IMR-90 (cell line): ENCODE results near the gene COL9A3. TPM values are rescaled to one million over a fixed set of nuclear protein-coding genes. Genes with fewer than 3 reads are reported as not detected.

Experiments
- ATAC-seq: fragments of 200-7000 bp; cut with Tn5 transposase; 2 replicates; pipeline ENCODE4 v1.9.1; 2020; ENCODE audit warnings: low read depth, mild to moderate bottlenecking, moderate library complexity
- BruUV-seq: library from RNA; stranded (reverse); fragments of 400-500 nt; replicated peaks from 2 replicates; lab custom pipeline; 2021; lab: Mats Ljungman, UMichigan
- CTCF ChIA-PET: fragments of 300-600 bp; formaldehyde crosslinking; extraction: SDS; loops from one replicate; lab custom pipeline; 2021; ENCODE audit warnings: antibody characterized with exemption; lab: Yijun Ruan, JAX
- POLR2A ChIA-PET: fragments of 300-600 bp; sonication (Branson Sonifier 250); formaldehyde crosslinking; loops from one replicate; lab custom pipeline; 2022; ENCODE audit warnings: antibody characterized with exemption; ENCODE audit not compliant: unreplicated experiment; lab: Charles Lee
- DNase-seq: peaks from one replicate; pipeline ENCODE4 v3.0.0; 2013
- H2AFZ ChIP-seq: replicated peaks from 2 replicates; pipeline ENCODE3; 2013; ENCODE audit warnings: low read length, mild to moderate bottlenecking; ENCODE audit not compliant: poor library complexity
- H2AK5ac ChIP-seq: 2 replicates; pipeline ENCODE4 v1.6.1; 2013; ENCODE audit warnings: low read depth, low read length, inconsistent platforms
- H2AK9ac ChIP-seq: replicated peaks from 2 replicates; pipeline ENCODE3; 2013; ENCODE audit warnings: mild to moderate bottlenecking, low read depth, low read length, moderate library complexity; ENCODE audit not compliant: poor library complexity
- H2BK120ac ChIP-seq: 2 replicates; pipeline ENCODE4 v1.6.1; 2013; ENCODE audit warnings: low read depth, low read length, inconsistent platforms
- H2BK15ac ChIP-seq: 3 replicates; pipeline ENCODE4 v1.6.1; 2013; ENCODE audit warnings: low read depth, low read length, inconsistent platforms
- H2BK20ac ChIP-seq: 2 replicates; pipeline ENCODE4 v1.6.1; 2013; ENCODE audit warnings: low read depth, mild to moderate bottlenecking, inconsistent platforms, low read length, moderate library complexity
- H2BK5ac ChIP-seq: 2 replicates; pipeline ENCODE4 v1.6.1; 2013; ENCODE audit warnings: mild to moderate bottlenecking, low read depth, low read length, inconsistent platforms; ENCODE audit not compliant: poor library complexity, severe bottlenecking
- H3K14ac ChIP-seq: replicated peaks from 2 replicates; pipeline ENCODE4 v1.6.1; 2013; ENCODE audit warnings: low read depth, low read length, inconsistent platforms
- H3K18ac ChIP-seq: 2 replicates; pipeline ENCODE4 v1.6.1; 2013; ENCODE audit warnings: low read depth, low read length, control low read depth
- H3K23ac ChIP-seq: 2 replicates; pipeline ENCODE4 v1.6.1; 2013; ENCODE audit warnings: low read depth, low read length, inconsistent platforms
- H3K27ac ChIP-seq: 2 replicates; pipeline ENCODE4 v1.5.1; 2013; ENCODE audit warnings: mild to moderate bottlenecking, control low read depth, low read length; ENCODE audit not compliant: insufficient read depth
- H3K27me3 ChIP-seq: 2 replicates; pipeline ENCODE4 v1.6.1; 2013; ENCODE audit warnings: low read length; ENCODE audit not compliant: control insufficient read depth, insufficient read depth
- H3K36me3 ChIP-seq: 2 replicates; pipeline ENCODE4 v1.6.1; 2013; ENCODE audit warnings: low read length, mixed read lengths; ENCODE audit not compliant: control insufficient read depth, insufficient read depth
- H3K4ac ChIP-seq: 2 replicates; pipeline ENCODE4 v1.6.1; 2013; ENCODE audit warnings: low read depth, low read length, inconsistent platforms
- H3K4me1 ChIP-seq: 2 replicates; pipeline ENCODE4 v1.6.1; 2013; ENCODE audit warnings: low read length, mixed read lengths; ENCODE audit not compliant: control insufficient read depth, insufficient read depth
- H3K4me2 ChIP-seq: 2 replicates; pipeline ENCODE4 v1.6.1; 2013; ENCODE audit warnings: low read depth, mild to moderate bottlenecking, control low read depth, low read length, moderate library complexity
- H3K4me3 ChIP-seq: 2 replicates; pipeline ENCODE4 v1.5.1; 2013; ENCODE audit warnings: low read depth, mild to moderate bottlenecking, control low read depth, low read length, moderate library complexity; ENCODE audit not compliant: insufficient read depth
- H3K56ac ChIP-seq: 2 replicates; pipeline ENCODE4 v1.6.1; 2013; ENCODE audit warnings: low read length, inconsistent platforms; ENCODE audit not compliant: insufficient read depth; ENCODE audit errors: extremely low read depth
- H3K79me1 ChIP-seq, 2 experiments: 2 replicates each; pipeline ENCODE4 v1.6.1; 2013; ENCODE audit warnings: low read length in 2 of 2, inconsistent platforms in 1 of 2, low read depth in 1 of 2
- H3K9ac ChIP-seq: 2 replicates; pipeline ENCODE4 v1.6.1; 2013; ENCODE audit warnings: low read depth, low read length, control low read depth
- H3K9me1 ChIP-seq: 2 replicates; pipeline ENCODE4 v1.6.1; 2013; ENCODE audit warnings: low read length, inconsistent platforms; ENCODE audit not compliant: insufficient read depth
- H3K9me3 ChIP-seq: 2 replicates; pipeline ENCODE4 v1.6.1; 2013; ENCODE audit warnings: low read length; ENCODE audit not compliant: control insufficient read depth, insufficient read depth
- H4K20me1 ChIP-seq: 2 replicates; pipeline ENCODE4 v1.6.1; 2013; ENCODE audit warnings: low read length, inconsistent platforms; ENCODE audit not compliant: insufficient read depth
- H4K5ac ChIP-seq: 2 replicates; pipeline ENCODE4 v1.6.1; 2013; ENCODE audit warnings: mild to moderate bottlenecking, low read depth, low read length, control low read depth
- H4K8ac ChIP-seq, 2 experiments: 2 replicates each; pipeline ENCODE4 v1.6.1; 2013; ENCODE audit warnings: low read depth in 2 of 2, low read length in 2 of 2, control low read depth in 1 of 2, inconsistent platforms in 1 of 2
- H4K91ac ChIP-seq: 2 replicates; pipeline ENCODE4 v1.6.1; 2013; ENCODE audit warnings: low read depth, low read length, inconsistent platforms; ENCODE audit not compliant: insufficient read depth
- SMC3 ChIP-seq: fragments of 150-350 bp; IDR thresholded peaks from 2 replicates; pipeline ENCODE4 v1.6.1; 2016; ENCODE audit warnings: low read depth, mild to moderate bottlenecking, antibody characterized with exemption, low read length, moderate library complexity
- WGBS, 2 experiments: methylation state at CpG; one replicate each; pipeline versions ENCODE4 v1.1.5 to v1.1.7; 2013; ENCODE audit warnings: missing lambda C conversion rate in 2 of 2; ENCODE audit not compliant: insufficient read length in 1 of 2; ENCODE audit errors: extremely low coverage in 2 of 2; 5-methylcytosine and 5-hydroxymethylcytosine counted together
- dilution Hi-C: fragments of 300-500 bp; cut with HindIII; formaldehyde crosslinking; loops from one replicate; pipeline ENCODE4 v1.14.3; 2018; ENCODE audit warnings: low sequenced_read_pairs; ENCODE audit not compliant: unreplicated experiment
- in situ Hi-C: fragments of 300-500 bp; cut with MboI; formaldehyde crosslinking; loops from 3 replicates; pipeline ENCODE4 v1.14.3; 2019; ENCODE audit warnings: low sequenced_read_pairs, inconsistent platforms, mixed read lengths
- intact Hi-C: fragments of 100-400 bp; cut with micrococcal nuclease; formaldehyde crosslinking; loops from 2 replicates; pipeline ENCODE4 v1.10.0; 2022
- polyA plus RNA-seq, 3 experiments: library from polyadenylated mRNA; depleted of rRNA; stranded (reverse); fragments of >200 nt; gene quantifications; 2 replicates each; pipeline ENCODE4 v1.2.3, GENCODE V29; 2012; ENCODE audit warnings: low replicate concordance in 1 of 3
- total RNA-seq: library from RNA; depleted of rRNA; stranded (reverse); fragments of >200 nt; gene quantifications from 2 replicates; pipeline ENCODE4 v1.2.3, GENCODE V29; 2012

COL9A3 gene
- total and polyA plus RNA-seq, 2 of the 4 experiments (the other 2 are of a cell fraction), result 0.36 to 1.4 TPM

DNA sequence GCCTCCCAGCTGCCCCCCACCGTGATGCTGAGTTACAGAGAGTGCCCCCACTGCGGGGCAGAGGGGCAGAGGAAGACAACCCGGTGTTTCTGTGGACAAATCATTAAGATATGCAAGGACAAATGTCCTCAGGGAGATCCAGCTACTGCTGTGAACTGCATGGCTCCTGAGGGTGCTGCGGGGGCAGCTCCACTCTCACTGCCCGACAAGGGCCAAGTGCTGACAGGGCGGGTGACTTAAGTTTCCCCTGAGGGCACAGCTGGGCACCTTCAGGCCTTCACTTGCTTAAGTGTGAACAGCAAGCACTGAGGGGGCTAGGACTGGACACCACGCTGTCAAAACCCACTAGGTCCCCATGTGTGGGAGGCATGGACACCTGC is 71.0 kb downstream of the COL9A3 start:
- 100% methylated on average over 1 of the region's 7 CpGs; no CpG with 5 or more reads in 1 of the 2 experiments for WGBS, 2 experiments
- H3K18ac ChIP-seq, result no peak overlapping the region
- peak overlapping the region; percentile 10; the same call in 1 of the 2 replicates for H3K14ac ChIP-seq
- peak overlapping the region in 1 of 2 experiments; percentile 17; a peak in 2 of 4 replicates for H4K8ac ChIP-seq
- H3K4me3 ChIP-seq, result no peak overlapping the region
- H3K4me1 ChIP-seq, result peaks cover 11% of the 10 kb centered on the region
- ATAC-seq, result peak; percentile 37
- H3K27me3 ChIP-seq, result no peaks in the 10 kb centered on the region
- no peak overlapping the region for H3K9ac ChIP-seq
- peaks cover 0 to 41% of the 10 kb centered on the region in 2 experiments; a peak in 3 of 4 replicates for H3K79me1 ChIP-seq
- no peak for TF ChIP-seq SMC3
- peak overlapping the region; percentile 45 for H3K27ac ChIP-seq
- H2BK20ac ChIP-seq, result no peak overlapping the region
- H2AFZ ChIP-seq, result no peak overlapping the region
- H2BK15ac ChIP-seq, result no peak overlapping the region
- H2AK5ac ChIP-seq, result peak overlapping the region; percentile 50; the same call in 1 of the 2 replicates
- peaks cover 20% of the 10 kb centered on the region for H4K20me1 ChIP-seq
- H3K4ac ChIP-seq, result peak overlapping the region; percentile 27
- CTCF ChIA-PET, result interaction anchor here (1.0 to 1.7 kb wide), 2 partner anchors 12 to 13 kb away, joined by 5 to 12 read pairs; no protein-coding TSS in a partner anchor
- peak overlapping the region; percentile 13; the same call in 1 of the 2 replicates for H4K91ac ChIP-seq
- intact Hi-C loops (no loop called here), in situ Hi-C loops (no loop called here), dilution Hi-C loops (no loop called here)
- H3K9me1 ChIP-seq, result peaks cover 11% of the 10 kb centered on the region
- no peak overlapping the region for H4K5ac ChIP-seq
- peak overlapping the region; percentile 51 for H2AK9ac ChIP-seq
- peaks cover 53% of the 10 kb centered on the region for H3K36me3 ChIP-seq
- POLR2A ChIA-PET, result no interaction called here
- H3K4me2 ChIP-seq, result no peak overlapping the region
- BruUV-seq, result no TSS peak
- no peak overlapping the region for H3K23ac ChIP-seq
- H3K56ac ChIP-seq, result no peak overlapping the region
- DNase-seq, result no peak
- H2BK120ac ChIP-seq, result no peak overlapping the region
- H3K9me3 ChIP-seq, result no peaks in the 10 kb centered on the region
- peak overlapping the region; percentile 63 for H2BK5ac ChIP-seq
